ENCODE data around the gene SLIT3.

Gene SLIT3

GRCh38 chr5:169273451-169273850 lies 27.5 kb downstream of the SLIT3 start:
- H3K9me2 ChIP-seq (replicated peaks; ENCODE audit: control insufficient read depth, low read length) = no peaks in the 10 kb centered on the region
- H3K4me2 ChIP-seq (ENCODE audit: low read length) = no peak overlapping the region
- H3K36me3 ChIP-seq (ENCODE audit: control insufficient read depth, low read length) = no peaks in the 10 kb centered on the region
- TF ChIP-seq CTCF (IDR thresholded peaks at IDR 0.05; ENCODE audit: low read depth, low read length, poor library complexity, severe bottlenecking) (no peak), EZH2phosphoT487 (IDR thresholded peaks at IDR 0.05; ENCODE audit: borderline replicate concordance, low read length) (no peak)
- H3K4me1 ChIP-seq (ENCODE audit: control insufficient read depth, low read length) = no peaks in the 10 kb centered on the region
- H3K79me2 ChIP-seq (ENCODE audit: control insufficient read depth, low read length) = no peaks in the 10 kb centered on the region
- no peaks in the 10 kb centered on the region for H3K27me3 ChIP-seq (ENCODE audit: control insufficient read depth, low read length)
- no peaks in the 10 kb centered on the region for H3F3A ChIP-seq (ENCODE audit: control insufficient read depth, insufficient read depth)
- no peaks in the 10 kb centered on the region for H4K20me1 ChIP-seq (ENCODE audit: control insufficient read depth, insufficient read depth, low read depth, low read length)
- no peaks in the 10 kb centered on the region for H3K9me3 ChIP-seq (ENCODE audit: control insufficient read depth, insufficient read depth, low read length)
- H3K27ac ChIP-seq (ENCODE audit: low read depth, low read length) = no peak overlapping the region
- H3K4me3 ChIP-seq (ENCODE audit: low read length) = no peak overlapping the region

DNA sequence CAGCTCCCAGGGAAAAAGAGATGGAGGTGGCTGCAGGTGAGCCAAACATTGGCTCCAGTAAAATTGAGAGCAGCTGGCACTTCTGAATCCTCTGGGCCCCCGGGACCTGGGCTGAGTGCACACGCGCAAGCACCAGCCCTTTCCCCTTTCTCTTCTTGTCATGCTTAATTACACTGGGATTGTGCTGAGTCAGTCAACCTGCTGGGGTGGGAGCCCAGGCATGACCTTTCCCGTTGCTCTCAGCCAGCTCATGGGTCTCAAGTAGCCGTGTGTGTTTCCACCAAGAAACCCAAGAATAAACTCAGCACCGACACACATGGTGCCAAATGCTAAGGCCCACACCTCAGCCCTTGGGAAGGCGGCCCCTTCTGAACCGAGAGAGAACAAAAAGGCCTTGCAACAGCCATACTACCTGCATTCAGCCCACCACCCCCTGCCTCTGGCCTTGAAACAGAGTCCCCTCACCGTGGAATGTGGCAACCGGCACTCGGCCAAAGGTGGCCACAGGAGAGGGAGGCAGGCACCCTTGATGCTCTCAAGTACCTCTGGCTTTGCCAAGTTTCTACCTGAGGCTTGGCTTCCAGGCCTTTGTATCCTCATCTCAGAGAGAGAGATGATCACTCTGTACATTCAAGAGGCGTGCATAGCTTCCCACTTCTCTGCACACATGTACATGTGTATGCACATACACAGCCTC lies 28.1 kb downstream of the SLIT3 start:
- H3K9me2 ChIP-seq (replicated peaks; ENCODE audit: control insufficient read depth, low read length) = no peaks in the 10 kb centered on the region
- H3K27ac ChIP-seq (ENCODE audit: low read depth, low read length) = no peak overlapping the region
- no peaks in the 10 kb centered on the region for H3K79me2 ChIP-seq (ENCODE audit: control insufficient read depth, low read length)
- H3K9me3 ChIP-seq (ENCODE audit: control insufficient read depth, insufficient read depth, low read length) = no peaks in the 10 kb centered on the region
- no peaks in the 10 kb centered on the region for H3F3A ChIP-seq (ENCODE audit: control insufficient read depth, insufficient read depth)
- H3K36me3 ChIP-seq (ENCODE audit: control insufficient read depth, low read length) = no peaks in the 10 kb centered on the region
- H4K20me1 ChIP-seq (ENCODE audit: control insufficient read depth, insufficient read depth, low read depth, low read length) = no peaks in the 10 kb centered on the region
- H3K27me3 ChIP-seq (ENCODE audit: control insufficient read depth, low read length) = no peaks in the 10 kb centered on the region
- no peak overlapping the region for H3K4me3 ChIP-seq (ENCODE audit: low read length)
- no peak for TF ChIP-seq CTCF (IDR thresholded peaks at IDR 0.05; ENCODE audit: low read depth, low read length, poor library complexity, severe bottlenecking)
- no peak for TF ChIP-seq EZH2phosphoT487 (IDR thresholded peaks at IDR 0.05; ENCODE audit: borderline replicate concordance, low read length)
- no peak overlapping the region for H3K4me2 ChIP-seq (ENCODE audit: low read length)
- H3K4me1 ChIP-seq (ENCODE audit: control insufficient read depth, low read length) = no peaks in the 10 kb centered on the region

DNA sequence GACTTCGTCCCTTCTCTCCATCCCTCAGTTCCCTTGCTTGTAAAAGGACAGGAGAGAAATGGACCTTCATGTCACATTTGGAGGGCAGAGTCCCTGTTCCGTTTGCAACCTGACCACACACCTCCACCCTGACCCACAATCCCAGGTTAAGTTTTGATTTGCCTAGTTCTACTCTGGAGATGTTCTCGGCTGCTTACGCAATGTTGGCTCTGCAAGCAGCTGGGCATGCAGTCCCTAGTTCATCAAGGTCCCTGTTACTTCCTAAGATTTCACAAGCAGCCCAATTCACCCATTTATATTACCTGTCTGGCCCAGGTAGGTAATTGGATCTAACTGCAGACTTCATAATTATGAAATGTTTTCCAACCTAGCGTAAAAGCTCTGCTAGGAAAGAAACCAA lies 28.8 kb downstream of the SLIT3 start:
- Histone ChIP-seq H3K4me2 (ENCODE audit: low read length) (no peak overlapping the region), H3F3A (ENCODE audit: control insufficient read depth, insufficient read depth) (no peaks in the 10 kb centered on the region), H3K4me3 (ENCODE audit: low read length) (no peak overlapping the region), H3K79me2 (ENCODE audit: control insufficient read depth, low read length) (no peaks in the 10 kb centered on the region), H3K4me1 (ENCODE audit: control insufficient read depth, low read length) (no peaks in the 10 kb centered on the region), H3K27ac (ENCODE audit: low read depth, low read length) (no peak overlapping the region), H3K36me3 (ENCODE audit: control insufficient read depth, low read length) (no peaks in the 10 kb centered on the region), H3K9me2 (replicated peaks; ENCODE audit: control insufficient read depth, low read length) (no peaks in the 10 kb centered on the region), H4K20me1 (ENCODE audit: control insufficient read depth, insufficient read depth, low read depth, low read length) (no peaks in the 10 kb centered on the region), H3K27me3 (ENCODE audit: control insufficient read depth, low read length) (no peaks in the 10 kb centered on the region), H3K9me3 (ENCODE audit: control insufficient read depth, insufficient read depth, low read length) (no peaks in the 10 kb centered on the region)
- no peak for TF ChIP-seq CTCF (IDR thresholded peaks at IDR 0.05; ENCODE audit: low read depth, low read length, poor library complexity, severe bottlenecking)

All from DOHH2 (cell line).